Ureter (tissue), 1 donor: ENCODE results near the gene ZXDC. TPM values are rescaled to one million over a fixed set of nuclear protein-coding genes. Genes with fewer than 3 reads are reported as not detected.
A peak's percentile ranks its signal among the peaks of the same experiment; 100 is the strongest.

Experiments
- DNase-seq: peaks from one replicate; pipeline ENCODE4 v3.0.0-alpha.2; 2020; ENCODE audit warnings: low spot score
- total RNA-seq: library from RNA; stranded (reverse); gene quantifications from one replicate; pipeline ENCODE4 v1.2.4, GENCODE V29; 2023
- donor health status: DM: yes; HTN: yes; CAD: no.

ZXDC gene
- total RNA-seq, 1 donor from 2014 or later: 56.5 TPM

DNA sequence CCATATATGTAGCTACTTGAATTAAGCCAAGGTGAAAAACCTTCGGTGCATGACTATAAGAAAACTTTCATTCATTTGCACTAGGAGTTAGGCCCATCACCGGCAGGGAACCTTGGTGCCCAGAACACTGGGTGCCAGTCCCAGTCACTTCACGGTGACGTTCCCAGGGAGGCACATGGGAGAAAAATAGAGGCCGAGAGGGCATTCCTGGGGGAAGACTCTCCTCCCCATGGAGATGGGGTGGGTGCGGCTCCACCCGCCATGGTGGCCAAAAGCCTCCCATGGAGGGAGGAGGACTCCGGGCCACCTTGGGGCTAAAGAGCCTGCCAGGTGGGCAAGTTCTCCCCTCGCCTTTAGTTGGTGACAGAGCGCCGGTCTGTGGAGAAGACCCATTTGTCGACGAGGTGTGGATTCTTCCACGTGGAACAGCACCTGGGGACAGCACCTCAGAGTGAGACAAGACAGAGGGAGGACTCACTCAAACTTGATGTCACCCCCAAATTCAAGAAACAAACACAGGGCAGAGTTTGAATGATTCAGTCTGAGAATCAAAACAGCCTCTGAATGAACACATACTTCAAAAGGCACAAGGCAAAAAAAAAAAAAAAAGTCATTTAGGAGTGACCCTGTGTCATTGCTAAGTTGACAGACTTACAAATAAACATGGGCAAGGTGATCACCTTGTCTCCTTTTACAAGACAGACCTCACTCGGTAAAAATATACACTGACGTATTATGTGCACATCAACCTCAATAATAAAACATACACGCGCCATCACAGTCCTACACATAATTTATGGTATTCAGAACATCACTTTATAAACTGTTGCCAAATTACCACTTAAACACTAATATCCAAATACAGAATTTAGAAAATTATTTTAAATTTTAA is 38.6 kb downstream of the ZXDC start:
- no peak for DNase-seq

DNA sequence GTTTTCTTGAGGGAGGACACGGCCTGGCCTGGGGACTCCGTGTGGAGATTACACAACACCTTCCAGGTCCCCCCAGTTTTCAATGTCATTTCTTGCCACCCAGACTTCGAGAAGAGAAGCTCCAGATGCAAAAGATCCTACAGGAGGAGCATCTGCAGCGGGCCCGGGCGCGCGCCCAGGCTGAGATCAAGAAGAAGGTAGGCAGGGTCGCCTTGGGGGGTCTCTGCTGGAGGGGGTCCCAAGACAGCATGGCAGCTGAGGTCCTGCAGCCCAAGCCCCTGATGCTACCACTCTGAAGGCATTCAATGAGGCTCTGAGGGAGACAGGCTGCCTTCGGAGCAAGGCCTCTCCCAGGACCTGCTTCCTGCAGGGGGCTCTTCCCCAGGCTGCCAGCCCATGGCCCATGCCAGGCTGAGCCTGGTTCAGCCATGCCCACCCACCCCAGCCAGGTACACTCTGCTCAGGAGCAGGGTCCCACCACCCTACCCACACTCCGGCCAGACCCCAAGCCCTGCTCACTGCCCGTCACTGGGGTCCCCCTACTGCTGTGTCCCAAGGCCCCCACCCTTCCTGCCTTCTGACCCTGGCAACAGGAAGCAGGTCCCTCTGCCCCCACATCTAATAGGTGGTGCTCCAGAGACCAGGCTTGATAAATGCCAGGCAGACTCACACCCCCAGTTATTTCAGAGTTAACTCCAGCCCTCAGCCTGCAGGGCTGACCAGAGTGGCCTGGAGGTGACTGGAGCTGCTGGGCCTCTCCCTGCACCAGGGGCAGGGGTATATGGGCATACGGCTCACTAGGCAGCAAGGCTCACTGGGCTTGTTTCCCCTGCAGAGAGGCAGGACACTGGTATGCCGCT is 40.0 kb downstream of the ZXDC start:
- DNase-seq: no peak

DNA sequence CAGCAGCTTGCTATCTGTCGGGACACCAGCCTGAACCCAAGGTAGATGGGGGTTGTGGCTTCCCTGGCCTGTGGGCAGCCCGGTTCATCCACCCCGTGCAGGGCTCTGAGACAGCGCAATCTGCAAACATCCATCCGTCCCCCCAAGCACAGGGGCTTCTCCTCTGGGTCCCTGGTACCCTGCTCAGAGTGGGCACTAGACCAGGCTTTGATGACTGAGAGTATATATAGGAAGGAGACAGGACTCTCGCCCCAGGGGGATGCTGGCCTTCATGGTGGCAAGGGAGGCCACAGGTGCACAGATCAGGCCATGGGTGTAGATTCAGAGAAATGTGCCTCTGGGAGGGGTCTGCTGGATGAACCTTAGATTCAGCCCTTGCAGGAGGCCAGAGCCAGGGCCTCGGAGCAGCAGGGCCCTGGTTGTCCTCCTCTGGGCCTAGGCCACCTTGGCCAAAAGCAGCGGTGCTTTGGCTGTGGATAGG is 40.7 kb downstream of the ZXDC start:
- no peak for DNase-seq

DNA sequence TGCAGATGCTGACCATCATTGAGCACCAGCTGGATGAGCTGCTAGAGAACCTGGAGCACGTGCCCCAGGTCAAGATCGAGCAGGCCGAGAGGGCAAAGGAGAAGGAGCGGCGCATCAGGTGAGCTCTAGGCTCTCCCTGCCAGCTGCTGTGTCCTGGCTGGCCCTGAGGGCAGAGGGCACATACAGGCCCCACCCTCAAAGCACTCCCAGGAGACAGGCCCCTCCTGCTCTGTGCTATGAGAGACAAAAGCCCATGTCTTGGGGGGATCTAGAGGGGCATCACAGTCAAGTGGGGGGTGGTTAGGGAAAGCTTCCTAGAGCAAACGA is 41.5 kb downstream of the ZXDC start:
- DNase-seq: no peak

DNA sequence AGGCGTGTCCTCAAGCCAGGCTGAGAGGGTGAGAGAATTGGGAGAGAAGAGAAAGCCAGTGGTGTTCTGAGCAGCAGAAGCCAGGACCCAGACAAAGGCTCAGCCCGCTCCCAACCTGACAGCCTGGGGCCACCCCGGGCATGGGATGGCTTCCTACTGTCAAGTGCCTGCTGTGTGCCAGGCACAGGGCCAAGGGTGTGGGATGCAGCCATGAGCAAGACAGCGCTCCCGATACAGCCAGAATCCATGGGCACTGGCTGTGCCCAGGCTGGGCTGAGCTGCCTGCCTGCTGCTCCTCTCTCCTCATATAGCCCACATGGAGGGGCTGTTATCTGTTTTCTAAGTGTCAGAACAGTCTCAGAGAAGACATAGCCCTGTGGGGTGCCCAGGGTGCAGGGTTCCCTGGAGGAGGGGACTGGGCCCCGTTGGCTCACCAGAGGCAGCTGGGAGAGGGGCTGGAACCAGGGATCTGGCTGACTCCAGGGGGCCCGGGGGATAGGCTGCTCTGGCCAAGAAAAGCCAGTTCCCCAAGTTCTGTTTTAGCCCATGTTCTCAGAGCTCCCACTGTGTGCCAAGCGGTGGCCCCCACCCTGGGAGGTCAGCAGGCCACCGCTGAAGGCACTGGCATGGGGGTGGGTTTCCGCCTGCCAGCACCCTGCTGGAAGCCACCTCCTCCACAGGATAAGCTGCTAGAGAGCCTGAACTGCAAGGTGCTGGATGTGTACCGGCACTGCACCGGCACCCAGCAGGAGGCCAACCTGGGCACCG is 42.0 kb downstream of the ZXDC start:
- no peak for DNase-seq

DNA sequence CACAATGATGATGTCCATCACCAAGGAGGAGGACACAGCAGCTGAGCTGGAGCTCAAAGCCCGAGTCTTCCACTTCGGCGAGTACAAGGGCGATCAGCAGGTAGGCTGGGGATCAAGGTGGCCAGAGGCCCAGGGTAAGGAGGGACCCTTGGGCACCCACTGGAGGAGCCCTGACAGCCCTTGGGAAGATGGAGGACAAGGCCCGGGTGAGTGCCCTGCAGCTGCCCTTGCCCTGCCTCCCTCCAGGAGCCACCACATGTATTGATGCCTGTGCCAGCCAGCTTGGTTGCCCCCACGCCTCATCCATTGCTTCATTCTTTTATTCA is 42.6 kb downstream of the ZXDC start:
- no peak for DNase-seq

DNA sequence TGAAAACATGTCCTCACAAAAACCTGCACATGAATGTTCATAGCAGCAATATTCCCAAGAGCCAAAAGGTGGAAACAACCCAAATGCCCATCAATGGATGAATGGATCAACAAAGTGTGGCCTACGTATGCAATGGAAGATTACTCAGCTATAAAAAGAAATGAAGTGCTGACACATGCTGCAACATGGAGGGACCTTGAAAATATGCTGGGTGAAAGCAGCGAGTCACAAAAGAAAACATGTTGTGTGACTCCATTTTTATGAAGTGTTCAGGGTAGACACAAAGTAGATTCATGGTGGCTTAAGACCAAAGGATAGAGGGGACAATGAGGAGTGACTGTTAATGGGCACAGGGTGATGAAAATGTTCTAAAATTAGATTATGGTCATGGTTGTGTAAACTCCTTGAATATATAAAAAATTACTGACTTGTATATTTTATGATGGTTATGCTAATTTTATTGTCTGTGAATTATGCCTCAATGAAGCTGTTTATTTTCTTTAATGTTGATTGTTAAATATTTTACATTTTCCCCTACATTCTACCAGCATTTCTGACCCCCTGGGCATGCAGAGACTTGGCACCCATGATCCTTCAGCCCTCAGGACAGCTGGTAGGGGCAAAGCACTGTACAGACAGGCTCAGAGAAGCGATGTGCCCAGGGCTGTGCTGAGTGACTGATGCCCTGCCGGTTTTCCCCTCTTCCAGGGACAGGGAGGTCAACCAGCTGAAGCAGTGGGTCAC is 43.2 kb downstream of the ZXDC start:
- no peak for DNase-seq

DNA sequence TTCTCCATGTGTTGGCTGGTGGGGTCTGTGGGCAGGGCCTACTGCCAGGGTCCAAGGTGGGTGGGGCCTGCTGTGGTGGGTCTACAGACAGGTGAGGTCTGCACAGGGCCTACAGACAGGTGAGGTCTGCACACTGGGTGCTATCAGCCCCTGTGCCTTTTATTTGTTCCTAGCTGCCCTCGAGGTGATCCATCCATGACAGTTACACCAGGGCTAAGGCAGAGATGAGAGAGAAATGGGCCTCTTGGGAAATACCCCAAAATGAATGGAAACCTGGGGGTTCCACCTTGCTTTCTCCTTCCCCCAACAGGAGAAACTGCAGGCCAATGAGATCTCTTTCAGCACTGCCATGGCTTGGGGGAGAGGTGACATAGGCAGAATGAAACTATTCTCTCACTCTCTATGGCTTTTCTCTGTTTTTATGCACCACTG is 44.6 kb downstream of the ZXDC start:
- no peak for DNase-seq

DNA sequence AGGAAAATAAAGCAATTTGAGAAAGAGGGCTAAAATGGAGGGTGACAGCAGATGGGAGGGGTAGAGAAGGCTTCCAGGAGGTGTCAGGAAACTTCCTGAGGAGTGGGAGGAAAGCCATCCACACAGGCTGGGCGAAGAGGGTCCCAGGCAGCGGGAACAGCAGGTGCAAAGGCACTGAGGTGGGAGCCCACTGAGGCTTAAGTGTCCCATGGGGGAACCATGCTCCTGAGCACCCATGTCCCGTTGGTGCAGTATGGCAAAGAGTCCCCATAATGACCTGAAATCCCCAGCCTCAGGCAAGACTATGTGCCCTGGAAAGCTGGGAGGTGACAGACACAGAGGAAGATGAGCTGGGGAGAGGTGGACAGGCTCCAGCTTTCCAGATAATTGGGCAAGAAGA is 50.9 kb downstream of the ZXDC start:
- no peak for DNase-seq

DNA sequence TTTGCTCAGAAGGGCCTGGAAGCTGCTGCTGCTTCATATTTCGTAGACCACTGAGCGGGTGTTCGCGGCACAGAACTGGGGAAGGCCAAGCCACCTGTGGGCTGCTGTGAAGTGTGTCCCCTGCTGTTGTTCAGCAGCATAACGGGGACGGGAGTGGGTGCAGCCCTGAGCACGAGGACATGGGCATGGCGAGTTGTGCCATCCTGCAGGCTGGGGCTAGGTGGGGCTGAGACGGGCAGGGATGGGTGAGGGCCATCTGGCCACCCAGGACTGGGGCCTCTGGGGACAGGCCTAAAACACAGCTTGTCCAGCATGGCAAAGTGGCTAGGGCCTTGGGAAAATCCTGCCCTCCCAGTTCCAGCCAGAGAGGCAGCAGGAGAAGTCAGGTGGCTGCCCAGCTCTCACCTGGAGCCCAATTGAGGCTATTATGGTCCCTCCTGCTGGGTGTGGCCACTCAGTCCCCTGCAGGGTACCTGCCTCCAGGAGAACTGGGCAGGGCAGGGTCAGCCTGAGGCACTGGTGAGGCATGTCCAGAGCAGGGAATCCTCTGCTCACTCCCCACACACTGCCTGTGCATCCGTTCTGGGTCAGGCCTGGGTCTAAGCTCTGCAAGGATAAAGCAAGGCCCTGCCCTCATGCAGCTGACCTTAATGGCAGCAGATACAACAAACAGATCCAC is 51.5 kb downstream of the ZXDC start:
- no peak for DNase-seq

DNA sequence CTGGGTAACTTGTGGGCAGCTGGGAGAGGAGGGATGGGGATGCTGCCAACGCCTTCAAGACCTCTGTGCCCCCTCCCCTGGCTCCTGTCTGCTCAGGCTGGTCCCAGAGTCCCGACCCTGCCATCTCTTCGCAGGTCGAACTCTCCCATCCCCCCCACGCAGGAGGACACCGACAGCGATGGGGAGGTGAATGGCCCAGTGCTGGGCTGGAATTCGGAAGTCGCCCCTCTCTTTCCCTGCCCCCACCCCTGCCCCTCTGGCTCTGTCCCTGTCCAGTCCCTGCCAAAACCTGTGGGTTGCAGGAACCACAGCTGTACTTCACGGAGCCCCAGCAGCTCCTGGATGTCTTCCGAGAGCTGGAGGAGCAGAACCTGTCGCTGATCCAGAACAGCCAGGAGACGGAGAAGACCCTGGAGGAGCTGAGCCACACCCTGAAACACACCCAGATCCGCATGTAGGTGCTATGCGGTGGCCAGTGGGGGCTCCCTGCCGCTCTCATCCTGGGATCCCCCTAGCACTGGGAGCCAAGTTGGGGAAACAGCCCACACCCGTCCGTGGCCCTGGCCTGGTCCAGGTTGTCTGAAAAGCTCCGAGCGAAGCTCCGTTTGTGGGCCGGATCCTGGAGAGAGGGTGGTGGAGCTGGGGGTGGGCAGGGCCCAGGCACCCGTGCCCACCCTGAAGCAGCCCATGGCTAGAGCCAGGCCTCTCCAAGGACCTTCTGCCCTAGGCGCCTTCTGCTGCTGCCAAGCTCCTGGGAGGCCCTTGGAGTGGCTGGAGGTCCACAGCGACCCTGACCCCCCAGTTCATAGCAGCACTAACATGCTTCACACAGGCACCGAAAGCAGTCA is 52.3 kb downstream of the ZXDC start:
- DNase-seq: no peak

DNA sequence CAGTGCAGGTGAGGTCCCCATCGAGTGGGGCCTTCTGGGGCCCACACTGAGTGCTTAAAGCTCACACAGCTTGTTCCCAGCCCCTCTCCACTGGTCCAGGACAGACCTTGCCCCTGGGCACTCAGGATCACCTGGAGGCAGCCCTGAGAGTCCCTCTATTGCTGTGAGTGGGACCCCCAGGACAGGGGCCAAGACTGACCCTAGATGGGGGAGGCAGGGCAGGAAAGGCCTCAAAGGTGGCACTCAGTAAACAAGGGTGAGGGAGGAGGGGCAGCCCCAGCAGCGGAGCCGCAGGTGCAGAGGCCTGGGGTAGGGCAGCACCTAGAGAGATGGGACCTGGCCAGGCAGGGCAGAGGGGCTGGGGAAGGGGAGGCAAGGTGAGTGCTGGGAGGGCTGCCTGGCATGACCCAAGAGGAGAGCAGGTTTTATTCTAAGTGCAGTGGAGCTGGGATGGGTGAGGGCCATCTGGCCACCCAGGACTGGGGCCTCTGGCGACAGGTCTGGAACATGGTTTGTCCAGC is 53.1 kb downstream of the ZXDC start:
- DNase-seq: no peak

DNA sequence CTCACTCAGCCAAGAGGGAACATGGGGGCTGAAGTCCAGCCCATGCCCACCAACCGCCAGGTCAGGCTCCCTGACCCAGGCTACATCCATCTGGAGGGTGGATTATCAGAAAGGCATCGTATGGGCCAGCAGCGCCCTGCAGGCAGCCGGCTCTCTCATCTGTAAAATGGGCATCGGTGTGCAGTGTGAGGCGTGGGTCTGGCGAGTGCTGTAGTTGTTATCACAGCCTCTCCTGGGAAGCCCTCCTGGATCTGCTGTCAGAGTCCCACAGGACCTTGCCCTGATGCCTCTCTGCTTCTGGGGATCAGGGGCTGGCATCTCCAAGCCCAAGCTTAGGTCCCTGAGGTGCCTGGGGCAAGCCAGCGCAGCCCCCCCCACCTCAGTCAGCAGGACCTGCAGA is 53.6 kb downstream of the ZXDC start:
- no peak for DNase-seq

DNA sequence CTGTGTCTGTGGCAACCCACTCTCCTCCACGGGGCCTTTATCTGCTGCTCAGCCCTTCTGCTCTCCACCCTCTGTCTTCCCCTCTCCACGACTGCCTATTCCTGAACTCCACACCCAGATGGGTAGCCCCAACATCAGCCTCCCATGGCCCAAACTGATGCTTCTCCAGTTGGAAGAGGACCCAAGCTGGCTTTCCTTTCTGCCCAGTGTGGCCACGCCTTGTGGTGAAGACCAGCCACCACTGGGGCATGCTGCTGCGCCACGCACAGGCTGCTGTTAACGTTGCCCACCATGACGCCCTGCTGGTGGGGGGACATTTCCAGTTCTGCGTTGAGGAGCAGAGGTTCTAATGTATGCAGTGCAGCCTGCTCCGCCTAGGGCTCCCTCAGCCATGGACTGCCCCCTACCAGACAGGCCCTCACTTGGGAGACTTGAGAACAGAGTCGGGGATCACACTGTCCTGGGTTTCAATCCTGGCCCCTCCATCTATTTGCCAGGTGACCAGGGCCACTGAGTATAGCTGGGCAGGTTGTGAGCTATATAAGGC is 54.0 kb downstream of the ZXDC start:
- DNase-seq: no peak

DNA sequence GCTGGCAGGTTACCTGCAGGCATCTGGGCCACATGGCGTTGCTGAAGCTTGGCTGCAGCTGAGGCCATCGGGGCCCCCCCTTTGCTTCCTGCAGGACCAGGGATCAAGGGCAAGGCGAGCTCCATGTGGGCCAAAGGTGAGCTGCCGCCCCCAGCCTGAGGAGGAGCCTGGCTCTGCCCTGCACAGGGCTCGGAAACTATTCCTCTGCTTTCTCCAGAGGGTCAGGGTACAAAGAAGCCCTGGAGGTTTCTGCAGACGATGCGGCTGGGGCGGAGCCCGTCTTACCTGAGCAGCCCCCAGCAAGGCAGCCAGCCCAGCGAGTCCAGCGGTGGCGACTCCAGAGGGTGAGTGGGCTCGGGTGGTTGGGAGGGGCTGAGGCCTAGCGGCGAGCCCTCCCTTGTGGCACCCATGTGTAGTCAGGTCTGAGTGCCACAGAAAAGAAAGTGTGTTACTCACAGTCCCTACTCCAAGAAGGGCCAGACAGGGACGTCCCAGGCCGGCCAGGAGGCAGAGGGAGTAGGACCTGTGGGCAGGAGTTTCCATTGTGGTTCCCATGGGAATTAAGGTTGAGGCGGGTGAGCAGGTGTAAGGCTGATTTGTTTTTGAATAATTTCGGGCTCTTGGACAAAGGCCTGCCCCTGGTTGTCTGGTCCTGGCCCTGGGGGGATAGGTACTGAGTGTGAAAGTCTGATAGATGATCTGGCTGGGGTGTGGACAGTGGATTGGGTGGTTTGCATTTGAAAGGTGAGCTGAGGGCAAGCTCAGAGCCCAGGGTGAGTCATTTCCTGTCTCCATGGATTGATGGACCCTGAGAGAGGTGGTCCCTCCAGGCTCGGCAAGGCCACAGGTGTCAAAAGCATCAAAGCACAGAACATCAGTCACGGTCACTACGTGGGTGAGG is 55.6 kb downstream of the ZXDC start:
- no peak for DNase-seq

DNA sequence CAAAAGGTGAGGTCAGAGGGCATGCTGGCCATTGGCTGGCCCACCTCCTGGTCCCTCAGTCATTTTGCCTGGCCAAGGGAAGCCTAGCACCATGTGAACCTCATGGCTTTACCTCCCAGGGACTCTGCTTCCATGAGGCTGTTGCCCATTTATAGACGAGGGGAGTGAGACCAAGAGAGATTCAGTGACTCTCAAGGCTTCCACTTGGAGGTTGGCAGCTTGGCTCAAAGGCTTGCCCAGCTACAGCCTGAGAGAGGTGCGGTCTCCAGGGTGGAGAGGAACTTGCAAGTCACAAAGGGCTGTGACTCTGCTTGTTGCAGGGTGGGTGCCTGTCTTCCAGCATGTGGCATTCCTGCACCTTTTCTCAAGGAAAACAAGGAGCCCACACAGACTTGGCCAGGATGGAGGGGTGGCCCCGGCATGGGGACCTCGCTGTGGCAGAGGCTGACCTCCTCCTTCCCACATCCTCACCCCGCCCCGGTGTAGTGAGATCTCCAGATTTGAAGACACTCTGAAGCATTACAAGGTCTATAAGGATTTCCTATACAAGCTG is 56.5 kb downstream of the ZXDC start:
- DNase-seq: no peak

DNA sequence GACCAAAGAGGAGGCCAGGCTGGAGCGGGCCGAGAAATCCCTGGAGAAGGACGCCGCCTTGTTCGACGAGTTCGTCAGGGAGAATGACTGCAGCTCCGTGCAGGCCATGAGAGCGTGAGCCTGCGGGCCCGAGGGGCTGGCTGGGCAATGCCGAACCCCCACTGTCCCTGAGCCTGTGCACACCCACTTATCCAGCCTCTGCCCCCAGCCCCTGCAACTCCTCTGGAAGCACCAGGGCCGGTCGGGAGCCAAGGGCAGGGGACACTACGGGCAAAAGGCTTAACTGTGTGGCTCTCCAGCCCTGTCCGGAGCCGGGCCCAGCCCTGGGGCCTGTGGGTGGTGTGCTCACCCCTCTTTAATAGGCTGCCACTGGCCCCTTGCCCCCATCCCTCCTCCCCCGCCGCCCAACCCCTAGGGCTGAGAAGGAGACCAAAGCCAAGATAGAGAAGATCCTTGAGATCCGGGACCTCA is 57.0 kb downstream of the ZXDC start:
- peak; percentile 13 for DNase-seq

DNA sequence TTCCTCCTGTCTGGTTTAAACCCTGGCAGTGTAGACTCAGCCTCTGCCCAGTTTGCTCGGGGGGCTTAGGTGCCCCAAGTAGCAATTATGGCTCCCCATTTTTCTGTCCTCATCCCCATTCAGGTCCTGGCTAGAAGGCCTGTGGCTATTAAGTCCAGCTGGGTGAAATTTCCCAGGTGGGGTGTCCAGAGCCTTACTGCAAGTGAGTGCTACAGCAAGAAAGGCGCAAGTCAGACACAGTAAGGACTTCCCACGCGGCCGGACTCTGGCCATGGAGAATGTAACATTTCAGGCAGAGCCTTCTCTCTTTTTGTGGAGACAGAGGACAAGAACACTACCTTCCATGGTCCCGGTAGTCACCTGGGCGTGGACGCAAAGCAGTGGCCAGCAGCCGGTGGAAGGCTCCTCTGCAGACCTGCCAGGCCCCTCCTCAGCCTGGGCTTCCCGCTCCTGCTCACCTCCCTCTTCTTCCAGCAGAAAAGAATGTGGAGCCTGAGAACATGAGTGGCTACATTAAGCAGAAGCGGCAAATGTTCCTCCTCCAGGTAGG is 57.6 kb downstream of the ZXDC start:
- no peak for DNase-seq
